HEK293 (cell line): ENCODE measurements around the gene PRKCE.

Experiments
- CTCF ChIA-PET: fragments of 350-600 bp; formaldehyde crosslinking; extraction: SDS; loops from one replicate; lab custom pipeline; 2021; ENCODE audit warnings: antibody characterized with exemption; lab: Yijun Ruan, JAX
- POLR2A ChIA-PET: fragments of 300-600 bp; formaldehyde crosslinking; extraction: SDS; loops from one replicate; lab custom pipeline; 2020; ENCODE audit warnings: antibody characterized with exemption, inconsistent platforms; lab: Yijun Ruan, JAX
- H3K27ac ChIP-seq: fragments of 200-500 bp; sonication (Bioruptor generic); 2 replicates; pipeline ENCODE4 v1.5.1; 2014; ENCODE audit warnings: low read depth, low read length, control low read depth, inconsistent platforms; ENCODE audit errors: extremely low read depth
- H3K36me3 ChIP-seq, 2 experiments: fragments of 200-500 bp in 1 of 2; sonication (Bioruptor generic) in 1 of 2; 1 replicate in 1 of 2; 2 replicates in 1 of 2; pipeline ENCODE4 v1.5.1; 2014 to 2017; ENCODE audit warnings: inconsistent platforms in 2 of 2, low read length in 2 of 2; ENCODE audit not compliant: control insufficient read depth in 2 of 2, insufficient read depth in 1 of 2
- H3K4me1 ChIP-seq: fragments of 200-500 bp; sonication (Bioruptor generic); 2 replicates; pipeline ENCODE4 v1.5.1; 2014; ENCODE audit warnings: mild to moderate bottlenecking, low read length, inconsistent platforms; ENCODE audit not compliant: control insufficient read depth, insufficient read depth
- H3K4me3 ChIP-seq: 2 replicates; pipeline ENCODE4 v1.5.1; 2011; ENCODE audit warnings: low read depth, mild to moderate bottlenecking, control low read depth, low read length, moderate library complexity
- H3K9me3 ChIP-seq: fragments of 200-500 bp; sonication (Bioruptor generic); 2 replicates; pipeline ENCODE4 v1.5.1; 2014; ENCODE audit warnings: low read depth, low read length, inconsistent platforms; ENCODE audit not compliant: control insufficient read depth, insufficient read depth
- BCL11B ChIP-seq: fragments of 450-650 bp; formaldehyde crosslinking; IDR thresholded peaks from 2 replicates; pipeline ENCODE4 v1.5.1; 2016; ENCODE audit warnings: low read depth, missing biosample characterization, missing genetic modification characterization
- ELK4 ChIP-seq: IDR thresholded peaks from 2 replicates; pipeline ENCODE4 v1.6.1; 2011; ENCODE audit warnings: mild to moderate bottlenecking, low read depth, low read length, borderline replicate concordance
- FEZF1 ChIP-seq: fragments of 450-650 bp; formaldehyde crosslinking; IDR thresholded peaks from 2 replicates; pipeline ENCODE4 v1.5.1; 2016; ENCODE audit warnings: missing biosample characterization, missing genetic modification characterization
- HOXD13 ChIP-seq: sonication (generic); formaldehyde crosslinking; IDR thresholded peaks from 2 replicates; pipeline ENCODE4 v1.8.0; 2022; ENCODE audit warnings: missing genetic modification reagents, borderline replicate concordance
- MEIS1 ChIP-seq: sonication (generic); formaldehyde crosslinking; IDR thresholded peaks from 2 replicates; pipeline ENCODE4 v1.8.1; 2022; ENCODE audit warnings: missing genetic modification reagents, mild to moderate bottlenecking, borderline replicate concordance
- SALL2 ChIP-seq: fragments of 450-650 bp; formaldehyde crosslinking; IDR thresholded peaks from 2 replicates; pipeline ENCODE4 v1.5.0; 2017; ENCODE audit warnings: missing biosample characterization, mild to moderate bottlenecking, missing genetic modification characterization, borderline replicate concordance
- SCRT2 ChIP-seq: fragments of 450-650 bp; formaldehyde crosslinking; IDR thresholded peaks from 2 replicates; pipeline ENCODE4 v1.5.1; 2016; ENCODE audit warnings: missing biosample characterization, missing genetic modification characterization
- ZBTB17 ChIP-seq: fragments of 450-650 bp; formaldehyde crosslinking; IDR thresholded peaks from 2 replicates; pipeline ENCODE4 v1.5.1; 2016; ENCODE audit warnings: missing biosample characterization, missing genetic modification characterization
- ZNF19 ChIP-seq: fragments of 450-650 bp; formaldehyde crosslinking; IDR thresholded peaks from 2 replicates; pipeline ENCODE4; 2016; ENCODE audit warnings: missing biosample characterization, missing genetic modification characterization, low read depth
- ZNF2 ChIP-seq: fragments of 450-650 bp; formaldehyde crosslinking; IDR thresholded peaks from 2 replicates; pipeline ENCODE4 v1.5.1; 2016; ENCODE audit warnings: missing biosample characterization, missing genetic modification characterization
- ZNF223 ChIP-seq: fragments of 450-650 bp; formaldehyde crosslinking; IDR thresholded peaks from 2 replicates; pipeline ENCODE4 v1.5.1; 2016; ENCODE audit warnings: missing biosample characterization, missing genetic modification characterization
- ZNF24 ChIP-seq: fragments of 450-650 bp; formaldehyde crosslinking; IDR thresholded peaks from 2 replicates; pipeline ENCODE4 v1.5.1; 2016; ENCODE audit warnings: missing biosample characterization, missing genetic modification characterization
- ZNF292 ChIP-seq: fragments of 450-650 bp; formaldehyde crosslinking; IDR thresholded peaks from 2 replicates; pipeline ENCODE4 v1.5.1; 2016; ENCODE audit warnings: low read depth, missing biosample characterization, missing genetic modification characterization, borderline replicate concordance
- ZNF391 ChIP-seq: fragments of 450-650 bp; formaldehyde crosslinking; IDR thresholded peaks from 2 replicates; pipeline ENCODE4 v1.5.1; 2016; ENCODE audit warnings: low read depth, missing biosample characterization, missing genetic modification characterization, borderline replicate concordance
- ZNF510 ChIP-seq: fragments of 450-650 bp; formaldehyde crosslinking; IDR thresholded peaks from 2 replicates; pipeline ENCODE4 v1.5.1; 2018; ENCODE audit warnings: mild to moderate bottlenecking, missing genetic modification characterization, missing biosample characterization; ENCODE audit not compliant: insufficient replicate concordance
- ZNF600 ChIP-seq: fragments of 450-650 bp; formaldehyde crosslinking; IDR thresholded peaks from 2 replicates; pipeline ENCODE4 v1.5.1; 2016; ENCODE audit warnings: missing biosample characterization, missing genetic modification characterization
- ZNF639 ChIP-seq: fragments of 450-650 bp; formaldehyde crosslinking; IDR thresholded peaks from 2 replicates; pipeline ENCODE4 v1.5.1; 2016; ENCODE audit warnings: missing biosample characterization, missing genetic modification characterization
- ZNF830 ChIP-seq: fragments of 450-650 bp; IDR thresholded peaks from 2 replicates; pipeline ENCODE4 v1.5.0; 2018; ENCODE audit warnings: missing biosample characterization, missing genetic modification characterization, low read depth, mild to moderate bottlenecking, moderate library complexity
- TF ChIP-seq, protein P1 (sequence below): fragments of 450-650 bp; IDR thresholded peaks from 2 replicates; pipeline ENCODE4 v1.5.1; 2018; ENCODE audit warnings: missing biosample characterization, mild to moderate bottlenecking, missing genetic modification characterization
- TF ChIP-seq, protein P2 (sequence below): fragments of 450-650 bp; formaldehyde crosslinking; IDR thresholded peaks from 2 replicates; pipeline ENCODE4 v1.5.1; 2016; ENCODE audit warnings: missing biosample characterization, missing genetic modification characterization

The PRKCE gene

GRCh38 chr2:46184794-46185583, 533.5 kb downstream of the PRKCE start:
- peaks cover 5% of the 10 kb centered on the region; the same call in 1 of the 2 replicates for H3K4me1 ChIP-seq
- POLR2A ChIA-PET: no interaction called here
- no peaks in the 10 kb centered on the region for H3K9me3 ChIP-seq
- CTCF ChIA-PET: interaction anchor here (1.8 kb wide), 1 partner anchor 122 kb away, joined by 4 read pairs; no protein-coding TSS in a partner anchor
- TF ChIP-seq SCRT2 (tag by site-specific recombination) (no peak), ZNF19 (no peak), ZNF830 (tag by site-specific recombination) (no peak), MEIS1 (no peak), ZNF391 (tag by site-specific recombination) (no peak), ZNF2 (tag by site-specific recombination) (no peak), HOXD13 (CRISPR knock-in tag) (no peak), ZNF600 (no peak), ZNF292 (tag by site-specific recombination) (no peak), ELK4 (no peak), ZNF223 (tag by site-specific recombination) (no peak), BCL11B (tag by site-specific recombination) (no peak), FEZF1 (tag by site-specific recombination) (no peak), ZNF639 (tag by site-specific recombination) (no peak), ZNF24 (tag by site-specific recombination) (no peak), SALL2 (tag by site-specific recombination) (no peak), ZNF510 (no peak), ZBTB17 (tag by site-specific recombination) (no peak)
- TF ChIP-seq, protein P1, sequence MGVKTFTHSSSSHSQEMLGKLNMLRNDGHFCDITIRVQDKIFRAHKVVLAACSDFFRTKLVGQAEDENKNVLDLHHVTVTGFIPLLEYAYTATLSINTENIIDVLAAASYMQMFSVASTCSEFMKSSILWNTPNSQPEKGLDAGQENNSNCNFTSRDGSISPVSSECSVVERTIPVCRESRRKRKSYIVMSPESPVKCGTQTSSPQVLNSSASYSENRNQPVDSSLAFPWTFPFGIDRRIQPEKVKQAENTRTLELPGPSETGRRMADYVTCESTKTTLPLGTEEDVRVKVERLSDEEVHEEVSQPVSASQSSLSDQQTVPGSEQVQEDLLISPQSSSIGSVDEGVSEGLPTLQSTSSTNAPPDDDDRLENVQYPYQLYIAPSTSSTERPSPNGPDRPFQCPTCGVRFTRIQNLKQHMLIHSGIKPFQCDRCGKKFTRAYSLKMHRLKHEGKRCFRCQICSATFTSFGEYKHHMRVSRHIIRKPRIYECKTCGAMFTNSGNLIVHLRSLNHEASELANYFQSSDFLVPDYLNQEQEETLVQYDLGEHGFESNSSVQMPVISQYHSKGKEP: no peak
- TF ChIP-seq, protein P2, sequence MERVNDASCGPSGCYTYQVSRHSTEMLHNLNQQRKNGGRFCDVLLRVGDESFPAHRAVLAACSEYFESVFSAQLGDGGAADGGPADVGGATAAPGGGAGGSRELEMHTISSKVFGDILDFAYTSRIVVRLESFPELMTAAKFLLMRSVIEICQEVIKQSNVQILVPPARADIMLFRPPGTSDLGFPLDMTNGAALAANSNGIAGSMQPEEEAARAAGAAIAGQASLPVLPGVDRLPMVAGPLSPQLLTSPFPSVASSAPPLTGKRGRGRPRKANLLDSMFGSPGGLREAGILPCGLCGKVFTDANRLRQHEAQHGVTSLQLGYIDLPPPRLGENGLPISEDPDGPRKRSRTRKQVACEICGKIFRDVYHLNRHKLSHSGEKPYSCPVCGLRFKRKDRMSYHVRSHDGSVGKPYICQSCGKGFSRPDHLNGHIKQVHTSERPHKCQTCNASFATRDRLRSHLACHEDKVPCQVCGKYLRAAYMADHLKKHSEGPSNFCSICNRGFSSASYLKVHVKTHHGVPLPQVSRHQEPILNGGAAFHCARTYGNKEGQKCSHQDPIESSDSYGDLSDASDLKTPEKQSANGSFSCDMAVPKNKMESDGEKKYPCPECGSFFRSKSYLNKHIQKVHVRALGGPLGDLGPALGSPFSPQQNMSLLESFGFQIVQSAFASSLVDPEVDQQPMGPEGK (tag by site-specific recombination): no peak
- H3K27ac ChIP-seq: no peak overlapping the region
- H3K4me3 ChIP-seq: no peak overlapping the region
- H3K36me3 ChIP-seq: no peaks in the 10 kb centered on the region
